Esophagus squamous epithelium (tissue), 4 donors: ENCODE results near the gene CSDE1.

Source experiments
- CTCF ChIP-seq, 6 experiments: fragments of 450-650 bp in 4 of 6; fragments of 200-600 bp in 2 of 6; sonication (generic) in 2 of 6; IDR thresholded peaks; one replicate each; pipeline ENCODE4 v1.5.1; 2016 to 2019; ENCODE audit warnings: antibody characterized with exemption in 6 of 6, mild to moderate bottlenecking in 4 of 6, moderate library complexity in 4 of 6
- POLR2A ChIP-seq, 4 donors: fragments of 450-650 bp; IDR thresholded peaks; one replicate each; pipeline ENCODE4 v1.6.1; 2017; ENCODE audit warnings: antibody characterized with exemption in 4 of 4, mild to moderate bottlenecking in 4 of 4, moderate library complexity in 3 of 4

GRCh38 chr1:114755006-114755931, 2.5 kb downstream of the CSDE1 start:
- TF ChIP-seq POLR2A (IDR thresholded peaks at IDR 0.05) (no peak), CTCF (IDR thresholded peaks at IDR 0.05) (no peak)
